K562 (cell line): ENCODE data around the gene TALDO1. TPM values are rescaled to one million over a fixed set of nuclear protein-coding genes. Genes with fewer than 3 reads are reported as not detected.

Experiments
- ATAC-seq: fragments of 200-7000 bp; cut with Tn5 transposase; 3 replicates; pipeline ENCODE4 v1.9.1; 2020; ENCODE audit warnings: moderate library complexity
- BruUV-seq: library from RNA; stranded (reverse); fragments of 400-500 nt; replicated peaks from 2 replicates; lab custom pipeline; 2021; lab: Mats Ljungman, UMichigan
- CTCF ChIA-PET: fragments of 300-600 bp; formaldehyde crosslinking; extraction: SDS; loops from one replicate; lab custom pipeline; 2021; ENCODE audit warnings: low intra/inter-chr PET ratio; lab: Yijun Ruan, JAX
- POLR2A ChIA-PET: fragments of 300-600, 350-650 bp; sonication (Branson Sonifier 250); formaldehyde crosslinking; extraction: SDS; loops from one replicate; lab custom pipeline; 2021; ENCODE audit warnings: antibody characterized with exemption, inconsistent platforms; lab: Yijun Ruan, JAX
- DNase-seq, 4 experiments: peaks; one replicate each; pipeline versions ENCODE4 v3.0.0 to v3.0.0-alpha.2; 2011 to 2018; ENCODE audit warnings: low spot score in 3 of 4, mixed read lengths in 3 of 4; ENCODE audit errors: extremely low read depth in 1 of 4
- FAIRE-seq: peaks from 2 replicates; lab custom pipeline; 2011; peaks lifted over from hg19 to GRCh38; lab: Jason Lieb, UNC
- H2AFZ ChIP-seq: 2 replicates; pipeline ENCODE4 v1.6.0; 2011; ENCODE audit warnings: low read depth, low read length, control low read depth, inconsistent platforms
- H3K27ac ChIP-seq: fragments of 200-600 bp; 3 replicates; pipeline ENCODE4 v1.8.0; 2011; ENCODE audit warnings: low read depth, mild to moderate bottlenecking, control low read depth, inconsistent platforms, low read length, moderate library complexity, mixed read lengths; ENCODE audit errors: extremely low read depth
- H3K27me3 ChIP-seq, 2 experiments: fragments of 300-600 bp in 1 of 2; 2 replicates in 1 of 2; 3 replicates in 1 of 2; pipeline versions ENCODE4 v1.6.0 to v1.8.0; 2011; ENCODE audit warnings: inconsistent platforms in 2 of 2, low read length in 2 of 2, mild to moderate bottlenecking in 1 of 2, mixed read lengths in 1 of 2, moderate library complexity in 1 of 2; ENCODE audit not compliant: control insufficient read depth in 2 of 2, insufficient read depth in 2 of 2
- H3K36me3 ChIP-seq: fragments of 300-600 bp; 3 replicates; pipeline ENCODE4 v1.8.0; 2011; ENCODE audit warnings: mild to moderate bottlenecking, low read length, inconsistent platforms; ENCODE audit not compliant: control insufficient read depth, insufficient read depth
- H3K4me1 ChIP-seq, 2 experiments: fragments of 200-600 bp in 1 of 2; replicated peaks in 1 of 2; 2 replicates in 1 of 2; 3 replicates in 1 of 2; pipeline versions ENCODE4 v1.5.1 to v1.8.0; 2011; ENCODE audit warnings: inconsistent platforms in 2 of 2, low read length in 2 of 2, mild to moderate bottlenecking in 1 of 2, mixed read lengths in 1 of 2, moderate library complexity in 1 of 2; ENCODE audit not compliant: control insufficient read depth in 2 of 2, insufficient read depth in 2 of 2
- H3K4me2 ChIP-seq: 2 replicates; pipeline ENCODE4 v1.6.1; 2011; ENCODE audit warnings: low read length, control low read depth, inconsistent platforms, mixed read lengths; ENCODE audit not compliant: insufficient read depth
- H3K4me3 ChIP-seq: fragments of 200-600 bp; sonication (generic), shearing (Covaris generic); 2 replicates; pipeline ENCODE4 v1.5.1; 2016; ENCODE audit warnings: control low read depth, inconsistent platforms
- H3K79me2 ChIP-seq: fragments of 200-600 bp; 3 replicates; pipeline ENCODE4 v1.8.0; 2011; ENCODE audit warnings: low read length, inconsistent platforms; ENCODE audit not compliant: control insufficient read depth, insufficient read depth
- H3K9ac ChIP-seq, 2 experiments: 2 replicates each; pipeline versions ENCODE4 v1.6.0 to v1.6.1; 2011; ENCODE audit warnings: low read depth in 2 of 2, low read length in 2 of 2, control low read depth in 1 of 2, inconsistent platforms in 1 of 2, mild to moderate bottlenecking in 1 of 2, mixed read lengths in 1 of 2; ENCODE audit not compliant: insufficient read depth in 1 of 2
- H3K9me1 ChIP-seq: one replicate; pipeline ENCODE4 v1.6.0; 2011; ENCODE audit warnings: inconsistent platforms, mild to moderate bottlenecking, low read length, moderate library complexity; ENCODE audit not compliant: control insufficient read depth, insufficient read depth
- H3K9me3 ChIP-seq: replicated peaks from 2 replicates; pipeline ENCODE4 v1.5.1; 2011; ENCODE audit warnings: low read depth, low read length, inconsistent platforms; ENCODE audit not compliant: control insufficient read depth, insufficient read depth
- H4K20me1 ChIP-seq: replicated peaks from 2 replicates; pipeline ENCODE4 v1.6.1; 2011; ENCODE audit warnings: low read length, inconsistent platforms, mixed read lengths; ENCODE audit not compliant: control insufficient read depth, insufficient read depth
- ATF3 ChIP-seq, 2 experiments: fragments of 450-650 bp in 1 of 2; sonication (generic) in 1 of 2; formaldehyde crosslinking in 1 of 2; IDR thresholded peaks in 1 of 2; conservative IDR thresholded peaks in 1 of 2; 2 replicates each; pipeline versions ENCODE4 v1.6.1 to v1.8.1; 2016 to 2023; ENCODE audit warnings: mild to moderate bottlenecking in 2 of 2, moderate library complexity in 2 of 2, inconsistent platforms in 1 of 2, missing genetic modification reagents in 1 of 2
- CBFB ChIP-seq: sonication (generic); formaldehyde crosslinking; IDR thresholded peaks from 2 replicates; pipeline ENCODE4 v1.4.0; 2020; ENCODE audit warnings: mild to moderate bottlenecking, missing genetic modification reagents
- CLOCK ChIP-seq: fragments of 250-450 bp; sonication (Bioruptor Pico); IDR thresholded peaks from 2 replicates; pipeline ENCODE4 v1.4.0; 2020; ENCODE audit warnings: mild to moderate bottlenecking, moderate library complexity, borderline replicate concordance
- FOSL1 ChIP-seq: fragments of 200-800 bp; sonication (Bioruptor generic); conservative IDR thresholded peaks from 2 replicates; pipeline ENCODE4 v1.6.1; 2016; ENCODE audit warnings: missing genetic modification characterization, missing compliant biosample characterization
- JUND ChIP-seq, 2 experiments: IDR thresholded peaks; 2 replicates in 1 of 2; 3 replicates in 1 of 2; pipeline ENCODE4 v1.6.1; 2011; ENCODE audit warnings: borderline replicate concordance in 2 of 2, low read depth in 2 of 2, low read length in 2 of 2, improper control_type of control experiment in 1 of 2, missing biosample characterization in 1 of 2, missing genetic modification characterization in 1 of 2, missing genetic modification reagents in 1 of 2
- MAX ChIP-seq: sonication (generic); formaldehyde crosslinking; IDR thresholded peaks from 2 replicates; pipeline ENCODE4 v1.9.0; 2022; ENCODE audit warnings: mild to moderate bottlenecking, missing genetic modification reagents
- PML ChIP-seq: IDR thresholded peaks from 2 replicates; pipeline ENCODE4 v1.6.1; 2012; ENCODE audit warnings: low read length, inconsistent platforms
- RBM17 ChIP-seq: fragments of 200-400 bp; formaldehyde crosslinking; IDR thresholded peaks from 2 replicates; pipeline ENCODE4 v1.6.1; 2017; ENCODE audit warnings: low read depth, mild to moderate bottlenecking, low read length, borderline replicate concordance
- SLC30A9 ChIP-seq: fragments of 250-450 bp; sonication (Bioruptor Pico); IDR thresholded peaks from 2 replicates; pipeline ENCODE4 v1.8.0; 2022; ENCODE audit warnings: mild to moderate bottlenecking, moderate library complexity
- TRIM28 ChIP-seq: fragments of 450-650 bp; IDR thresholded peaks from 2 replicates; pipeline ENCODE4 v1.6.1; 2017
- TSHZ1 ChIP-seq: fragments of 250-450 bp; sonication (Bioruptor Pico); IDR thresholded peaks from 2 replicates; pipeline ENCODE4 v1.4.0; 2020; ENCODE audit warnings: mild to moderate bottlenecking, moderate library complexity
- ZNF511 ChIP-seq: sonication (generic); formaldehyde crosslinking; IDR thresholded peaks from 2 replicates; pipeline ENCODE4 v1.8.0; 2022; ENCODE audit warnings: mild to moderate bottlenecking, missing genetic modification reagents
- WGBS: fragments of 100-300 bp; shearing (Covaris generic); methylation state at CpG from one replicate; pipeline ENCODE4 v1.1.6; 2016; ENCODE audit warnings: low coverage, mixed read lengths; ENCODE audit not compliant: insufficient coverage; ENCODE audit errors: missing lambda C conversion rate; 5-methylcytosine and 5-hydroxymethylcytosine counted together
- in situ Hi-C: fragments of 300-500 bp; cut with MboI; formaldehyde crosslinking; loops from 4 replicates; pipeline ENCODE4 v1.15.0; 2018; ENCODE audit warnings: inconsistent platforms, mixed read lengths
- intact Hi-C: fragments of 100-400 bp; cut with micrococcal nuclease; formaldehyde crosslinking; loops from 2 replicates; pipeline ENCODE4 v1.14.2; 2022
- polyA plus RNA-seq, 8 experiments: library from polyadenylated mRNA; depleted of rRNA in 4 of 8; stranded (reverse) in 5 of 8; unstranded in 3 of 8; fragments of >200 nt; fragmentation: Nextera tagmentation in 2 of 8; fragmentation: Illumina TruSeq in 1 of 8; extraction: Ambion mirVana in 2 of 8; extraction: Trizol in 1 of 8; gene quantifications; 2 replicates each; pipeline versions ENCODE4 v1.2.1 to v1.2.3, GENCODE V29; 2011 to 2014; ENCODE audit warnings: inconsistent platforms in 1 of 8, missing spikeins in 1 of 8
- total RNA-seq, 7 experiments: library from RNA; depleted of rRNA in 6 of 7; stranded (reverse); fragments of >200 nt in 6 of 7; fragmentation: Illumina TruSeq in 2 of 7; extraction: Trizol in 2 of 7; gene quantifications; 2 replicates each; pipeline versions ENCODE4 v1.2.1 to v1.2.3, GENCODE V29; 2011 to 2021; ENCODE audit warnings: low replicate concordance in 1 of 7

Gene TALDO1
- total and polyA plus RNA-seq, 9 of the 15 experiments (the other 6 are each of a cell fraction or from before 2014, with no cell fraction given), result 260 to 541 (median 441) TPM

- 39% methylated on average over 11 of the region's 11 CpGs for WGBS
- Histone ChIP-seq H3K4me3 (no peak overlapping the region), H3K9me1 (no peaks in the 10 kb centered on the region), H3K27ac (peak overlapping the region; percentile 49), H3K36me3 (peaks cover 8% of the 10 kb centered on the region; the same call in 2 of the 3 replicates), H3K4me1 (peaks cover 20 to 55% of the 10 kb centered on the region in 2 experiments; a peak in 4 of 5 replicates), H3K4me2 (peak overlapping the region; percentile 57), H3K9ac (peak overlapping the region; percentile 39 to 58), H2AFZ (0 out of 2 replicates have a peak overlapping the region, but pooled peaks have one; percentile 4), H3K79me2 (peaks cover 44% of the 10 kb centered on the region), H4K20me1 (no peaks in the 10 kb centered on the region), H3K9me3 (no peaks in the 10 kb centered on the region), H3K27me3 (no peaks in the 10 kb centered on the region)
- peak in 1 of 4 experiments; percentile 51 for DNase-seq
- CTCF ChIA-PET, result no interaction called here
- no peak for ATAC-seq
- POLR2A ChIA-PET, result interaction anchor here (0.8 to 4.0 kb wide), 3 partner anchors 12 to 66 kb away, joined by 4 to 25 read pairs (median 6); no protein-coding TSS in a partner anchor
- intact Hi-C loops (loop anchor here (2.0 to 10.0 kb wide), 2 partner anchors 25 to 143 kb away; no protein-coding TSS in a partner anchor), in situ Hi-C loops (no loop called here)
- no TSS peak for BruUV-seq
- FAIRE-seq, result peak; percentile 64
- 0 out of 2 replicates have a peak, but pooled peaks have one; percentile 31 for TF ChIP-seq ATF3 (IDR thresholded peaks at IDR 0.05)
- TF ChIP-seq ATF3 (CRISPR knock-in tag; conservative IDR thresholded peaks at IDR 0.05), result no peak
- TF ChIP-seq FOSL1 (tag), result peak; percentile 31; the same call in 1 of the 2 replicates
- no peak for TF ChIP-seq TSHZ1 (CRISPR knock-in tag)
- TF ChIP-seq ZNF511 (CRISPR knock-in tag), result no peak
- TF ChIP-seq CBFB (CRISPR knock-in tag), result no peak
- TF ChIP-seq TRIM28, result no peak
- TF ChIP-seq PML, result no peak
- peak; percentile 52; the same call in 1 of the 2 replicates for TF ChIP-seq MAX (CRISPR knock-in tag)
- TF ChIP-seq JUND (IDR thresholded peaks at IDR 0.05; ENCODE audit: borderline replicate concordance, low read depth, low read length), result peak; percentile 48
- no peak for TF ChIP-seq JUND (tag; IDR thresholded peaks at IDR 0.05; ENCODE audit: borderline replicate concordance, low read depth, low read length)
- no peak for TF ChIP-seq CLOCK (CRISPR knock-in tag)
- no peak for TF ChIP-seq SLC30A9 (CRISPR knock-in tag)
- no peak for TF ChIP-seq RBM17
These were observed 49.4 kb upstream of the TALDO1 start for GRCh38 chr11:697811-698311.
